GM12892 (cell line): ENCODE data around the gene ZCCHC4.
"Not testable (repeated sequence)": the region's sequence is repeated elsewhere in the genome, so short reads cannot be mapped to it uniquely, and the experiment has no call there.

ENCODE experiments used
- DNase-seq: peaks from one replicate; pipeline ENCODE4 v3.0.0; 2011; ENCODE audit not compliant: insufficient read length
- FAIRE-seq: peaks from 2 replicates; lab custom pipeline; 2011; peaks lifted over from hg19 to GRCh38; lab: Jason Lieb, UNC
- POLR2A ChIP-seq: IDR thresholded peaks from 2 replicates; pipeline ENCODE4 v1.6.1; 2011; ENCODE audit warnings: low read depth, low read length, control low read depth
- POLR2AphosphoS5 ChIP-seq: IDR thresholded peaks from 2 replicates; pipeline ENCODE4 v1.6.1; 2011; ENCODE audit warnings: low read depth, low read length, control low read depth
- TAF1 ChIP-seq: IDR thresholded peaks from 2 replicates; pipeline ENCODE4 v1.6.1; 2011; ENCODE audit warnings: low read depth, mild to moderate bottlenecking, control low read depth, low read length, borderline replicate concordance

The ZCCHC4 gene

GRCh38 chr4:25358515-25359275 lies 46.1 kb downstream of the ZCCHC4 start:
- DNase-seq (no peak), FAIRE-seq (no peak)
- no peak for TF ChIP-seq POLR2AphosphoS5
- no peak for TF ChIP-seq TAF1
- TF ChIP-seq POLR2A, result no peak

- no peak for FAIRE-seq
- DNase-seq, result no peak
- no peak for TF ChIP-seq TAF1
- TF ChIP-seq POLR2A, result no peak
- no peak for TF ChIP-seq POLR2AphosphoS5
Measured at GRCh38 chr4:25361253-25361652, 48.7 kb downstream of the ZCCHC4 start.

- DNase-seq (no peak), FAIRE-seq (no peak)
Measured at GRCh38 chr4:25367004-25367621, 54.5 kb downstream of the ZCCHC4 start.

DNA sequence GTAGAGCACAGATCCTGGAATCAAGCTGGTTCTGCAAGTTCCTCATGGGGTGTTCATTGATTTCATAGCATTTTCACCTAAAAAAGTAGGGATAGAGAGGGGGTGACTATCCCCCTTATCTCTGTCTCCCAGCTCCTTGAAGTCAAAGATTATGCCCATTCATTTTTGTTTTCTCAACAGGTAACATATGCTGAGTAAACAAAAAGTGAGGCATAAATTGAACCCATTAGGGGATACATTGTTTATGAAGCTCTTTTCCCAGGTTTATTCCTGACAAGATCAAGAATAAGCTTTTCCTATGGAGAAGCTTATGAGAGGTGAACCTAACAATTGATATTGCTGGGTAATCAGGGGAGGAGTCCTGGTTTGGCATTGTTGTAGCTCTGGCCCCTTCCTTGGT lies 55.3 kb downstream of the ZCCHC4 start:
- FAIRE-seq, result no peak
- no peak for DNase-seq
- TF ChIP-seq TAF1, result no peak
- TF ChIP-seq POLR2AphosphoS5, result no peak
- TF ChIP-seq POLR2A, result no peak

More at GRCh38 chr4:25367004-25367621, 54.5 kb downstream of the ZCCHC4 start:
- no peak for TF ChIP-seq POLR2AphosphoS5
- TF ChIP-seq POLR2A, result no peak
- TF ChIP-seq TAF1, result no peak

DNA sequence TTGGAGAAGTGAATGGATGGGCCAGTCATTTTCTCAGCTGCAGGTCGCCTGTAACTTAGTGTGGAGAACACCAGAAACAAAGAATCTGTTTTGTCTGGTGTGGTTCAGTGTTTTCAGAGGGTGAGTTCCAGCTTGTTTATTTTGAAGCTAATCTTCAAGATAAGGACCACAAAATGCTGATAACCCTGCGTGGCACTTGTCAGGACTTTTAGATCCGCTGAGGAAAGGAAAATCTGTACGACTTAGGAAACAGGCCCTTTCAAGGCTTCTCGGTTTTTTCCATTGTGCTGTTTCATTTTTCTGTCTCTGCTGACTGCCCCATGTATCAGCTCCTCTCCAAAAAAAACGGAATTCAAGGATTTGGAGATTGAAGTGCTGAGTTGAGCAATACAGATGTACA lies 55.7 kb downstream of the ZCCHC4 start:
- DNase-seq (no peak), FAIRE-seq (no peak)
- TF ChIP-seq TAF1 (no peak), POLR2AphosphoS5 (no peak), POLR2A (no peak)

DNA sequence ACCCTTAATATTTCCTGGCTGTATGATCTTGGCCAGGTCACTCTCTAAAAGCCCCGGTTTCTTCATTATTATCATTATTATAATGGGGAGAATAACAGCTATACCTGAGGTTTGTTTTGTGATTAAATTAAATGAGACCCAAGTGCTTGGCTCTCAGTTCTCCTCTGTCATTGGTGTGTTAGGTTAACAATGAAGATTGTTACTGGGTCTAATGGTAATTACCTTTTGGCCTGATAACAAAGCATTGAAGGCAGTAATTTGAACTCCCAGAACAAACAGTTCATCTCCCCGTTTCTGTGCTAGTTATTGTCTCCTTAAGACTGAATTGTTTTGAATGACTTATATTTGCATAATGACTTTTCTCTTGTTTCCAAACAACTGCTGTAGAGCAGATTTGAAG lies 57.7 kb downstream of the ZCCHC4 start:
- DNase-seq (no peak), FAIRE-seq (no peak)
- no peak for TF ChIP-seq POLR2AphosphoS5
- TF ChIP-seq POLR2A, result no peak
- TF ChIP-seq TAF1, result no peak

DNA sequence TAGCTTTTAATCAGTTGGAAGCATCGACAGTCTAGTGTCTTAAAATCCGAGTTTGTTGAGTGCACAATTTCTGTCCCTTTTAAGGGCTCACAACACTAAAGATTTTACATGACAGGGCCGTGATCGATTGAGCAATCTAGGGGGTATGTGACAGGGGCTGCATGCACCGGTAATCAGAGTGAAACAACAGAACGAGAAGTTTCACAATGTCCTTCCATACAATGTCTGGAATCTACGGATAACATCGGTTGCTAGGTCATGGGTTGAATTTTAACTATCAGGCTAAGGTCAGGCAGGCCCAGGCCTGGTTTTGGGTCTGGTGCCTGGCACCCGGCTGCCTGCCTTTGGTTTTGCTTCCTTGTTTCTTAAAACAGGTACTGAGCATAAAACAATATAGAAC lies 60.0 kb downstream of the ZCCHC4 start:
- FAIRE-seq, DNase-seq: not testable (repeated sequence)

- DNase-seq (peak; percentile 91), FAIRE-seq (peak; percentile 95)
- TF ChIP-seq POLR2AphosphoS5 (peak; percentile 90), TAF1 (peak; percentile 68; the same call in 1 of the 2 replicates), POLR2A (peak; percentile 94)
Measured at GRCh38 chr4:25376754-25377571, 64.4 kb downstream of the ZCCHC4 start, which contains the start of gene ANAPC4. Gene ANAPC4 (plus strand): TSS chr4:25377263. CDS start chr4:25377428, 165 bp downstream.

GRCh38 chr4:25377572-25378436 lies 65.2 kb downstream of the ZCCHC4 start:
- no peak for DNase-seq
- TF ChIP-seq POLR2AphosphoS5, result no peak
- no peak for TF ChIP-seq POLR2A
- TF ChIP-seq TAF1, result no peak
- FAIRE-seq, result no peak

DNA sequence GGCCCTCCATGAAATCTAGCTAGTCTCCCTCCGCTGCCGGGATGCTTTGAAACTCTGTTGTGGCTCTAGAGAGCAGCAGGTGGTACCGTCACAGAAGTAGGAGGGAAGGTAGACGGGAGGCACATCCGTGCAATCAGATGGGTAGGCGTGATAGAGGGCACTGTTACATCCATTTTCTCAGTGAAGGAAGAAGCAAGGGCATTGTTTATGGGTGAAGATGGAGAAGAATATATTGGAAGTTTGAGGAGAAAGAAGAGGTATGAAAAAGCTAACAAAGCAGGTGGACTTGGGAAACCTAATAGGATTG lies 65.8 kb downstream of the ZCCHC4 start:
- no peak for TF ChIP-seq POLR2A
- TF ChIP-seq TAF1, result no peak
- no peak for TF ChIP-seq POLR2AphosphoS5
- DNase-seq (no peak), FAIRE-seq (no peak)

GRCh38 chr4:25379591-25379990 lies 67.0 kb downstream of the ZCCHC4 start:
- FAIRE-seq (no peak), DNase-seq (no peak)
- TF ChIP-seq TAF1, result no peak
